ENCODE measurements around the gene KPNA1.

GRCh38 chr3:122515020-122515468 lies 305 bp upstream of the KPNA1 start:
- TF ChIP-seq POLR2A (IDR thresholded peaks at IDR 0.05; ENCODE audit: low read depth, low read length) (no peak), POLR2AphosphoS5 (IDR thresholded peaks at IDR 0.05; ENCODE audit: low read depth, low read length) (no peak), TAF1 (IDR thresholded peaks at IDR 0.05; ENCODE audit: low read depth, low read length) (no peak), PAX5 (IDR thresholded peaks at IDR 0.05; ENCODE audit: insufficient read depth, low read length, severe bottlenecking) (no peak)

All from GM12891 (cell line).